Testis (tissue), 5 donors: ENCODE measurements around the gene PSMD9. TPM values are rescaled to one million over a fixed set of nuclear protein-coding genes. Genes with fewer than 3 reads are reported as not detected.

Experiments
- DNase-seq: peaks from one replicate; pipeline ENCODE4 v3.0.0-alpha.2; 2019
- H3K27ac ChIP-seq, 2 donors: fragments of 200-600 bp; sonication (generic); one replicate each; pipeline ENCODE4 v1.5.1; 2019
- H3K27me3 ChIP-seq: fragments of 200-600 bp; sonication (generic); one replicate; pipeline ENCODE4 v1.5.1; 2019
- H3K36me3 ChIP-seq: fragments of 200-600 bp; sonication (generic); one replicate; pipeline ENCODE4 v1.5.1; 2017; ENCODE audit warnings: low read depth; ENCODE audit errors: missing control alignments
- H3K4me1 ChIP-seq: fragments of 200-600 bp; sonication (generic); one replicate; pipeline ENCODE4 v1.5.1; 2019
- H3K4me3 ChIP-seq, 2 donors: fragments of 200-600 bp; sonication (generic); one replicate each; pipeline ENCODE4 v1.5.1; 2017 to 2019
- H3K9me3 ChIP-seq: fragments of 200-600 bp; sonication (generic); one replicate; pipeline ENCODE4 v1.5.1; 2017
- CTCF ChIP-seq, 3 experiments: fragments of 450-650 bp in 2 of 3; fragments of 200-600 bp in 1 of 3; sonication (generic) in 1 of 3; IDR thresholded peaks; one replicate each; pipeline ENCODE4 v1.5.1; 2016 to 2019; ENCODE audit warnings: antibody characterized with exemption in 3 of 3, mild to moderate bottlenecking in 2 of 3, moderate library complexity in 1 of 3
- POLR2A ChIP-seq: fragments of 450-650 bp; IDR thresholded peaks from one replicate; pipeline ENCODE4 v1.6.1; 2017; ENCODE audit warnings: antibody characterized with exemption, mild to moderate bottlenecking, moderate library complexity
- WGBS, 2 donors: methylation state at CpG; one replicate each; pipeline ENCODE4 v1.1.5; 2018; 5-methylcytosine and 5-hydroxymethylcytosine counted together
- intact Hi-C: fragments of 100-400 bp; cut with DNase I; formaldehyde crosslinking; loops from one replicate; pipeline ENCODE4 v1.15.1; 2023; ENCODE audit warnings: low total_unique reads
- long read RNA-seq, 2 donors: transcript quantifications; one replicate each; lab custom pipeline, GENCODE V29; 2026
- polyA plus RNA-seq: library from polyadenylated mRNA; stranded (reverse); fragments of 350-450 nt; fragmentation: Illumina TruSeq; extraction: RNeasy Lipid Tissue Mini Kit (QIAGEN cat#74804); gene quantifications from one replicate; pipeline ENCODE4 v1.2.3, GENCODE V29; 2014; ENCODE audit warnings: low read depth, low replicate concordance; ENCODE audit not compliant: insufficient read depth
- total RNA-seq, 2 donors: library from RNA; depleted of rRNA; stranded (reverse); fragments of >200 nt; gene quantifications; one replicate each; pipeline ENCODE4 v1.2.3, GENCODE V29; 2016

PSMD9 gene
- 10 to 100 TPM; 51.3 to 80.9 TPM for total RNA-seq
- polyA plus RNA-seq, result 60.7 TPM
- long read RNA-seq, donor 1, transcript PSMD9-202 (2 exons, 2,087 nt), result minor isoform, 5 of 66 reads
- long read RNA-seq, donor 1, transcript PSMD9-207 (6 exons, 2,784 nt), result major isoform, 38 of 66 reads
- long read RNA-seq, donor 1, partial matches to known transcripts, result 14 of 66 reads
- long read RNA-seq, donor 1, other reads (novel, unspliced or antisense), result 0 of 66 reads
- long read RNA-seq, donor 2, transcript PSMD9-207 (6 exons, 2,784 nt), result major isoform, 24 of 43 reads
- long read RNA-seq, donor 2, partial matches to known transcripts, result 12 of 43 reads
- long read RNA-seq, donor 2, other reads (novel, unspliced or antisense), result 0 of 43 reads

GRCh38 chr12:121888478-121889273 lies at the start of gene PSMD9:
Gene PSMD9 (plus strand): TSS chr12:121888790. CDS start chr12:121888857, 67 bp downstream.
- Histone ChIP-seq H3K36me3 (no peaks in the 10 kb centered on the region), H3K27ac (peak within 1 kb of the TSS; percentile 77 to 93), H3K9me3 (no peaks in the 10 kb centered on the region), H3K27me3 (no peaks in the 10 kb centered on the region), H3K4me3 (peak within 1 kb of the TSS; percentile 71 to 84), H3K4me1 (peaks cover 11% of the 10 kb centered on the region)
- intact Hi-C loops, result no loop called here
- peak; percentile 98 for DNase-seq
- whole genome bisulfite sequencing, 2 donors, result 0 to 1% methylated on average over 26 to 54 of the region's 67 CpGs
- TF ChIP-seq POLR2A (no peak), CTCF (IDR thresholded peaks at IDR 0.05) (peak; percentile 37 to 60 (median 40))

GRCh38 chr12:121839106-121839992 lies 49.2 kb upstream of the PSMD9 start:
- no peaks in the 10 kb centered on the region for H3K27me3 ChIP-seq
- H3K4me3 ChIP-seq, result peak overlapping the region; percentile 33 to 42
- WGBS, 2 donors, result 10 to 11% methylated on average over 51 to 53 of the region's 53 CpGs
- peaks cover 6% of the 10 kb centered on the region for H3K4me1 ChIP-seq
- no peaks in the 10 kb centered on the region for H3K9me3 ChIP-seq
- peak; percentile 100 for DNase-seq
- H3K36me3 ChIP-seq, result no peaks in the 10 kb centered on the region
- peak in 2 of 3 experiments; percentile 29 to 32 for TF ChIP-seq CTCF (IDR thresholded peaks at IDR 0.05)
- TF ChIP-seq POLR2A, result no peak
- intact Hi-C loops, result no loop called here
- peak overlapping the region in 1 of 2 donors; percentile 28 for H3K27ac ChIP-seq

- peak overlapping the region in 1 of 2 donors; percentile 28 for H3K27ac ChIP-seq
- intact Hi-C loops, result no loop called here
- no peak for DNase-seq
- H3K27me3 ChIP-seq, result no peaks in the 10 kb centered on the region
- H3K4me3 ChIP-seq, result peak overlapping the region; percentile 33 to 42
- TF ChIP-seq CTCF (IDR thresholded peaks at IDR 0.05), result no peak
- TF ChIP-seq POLR2A, result no peak
- WGBS, 2 donors, result 32 to 54% methylated on average over 24 of the region's 24 CpGs
- H3K4me1 ChIP-seq, result peaks cover 6% of the 10 kb centered on the region
- no peaks in the 10 kb centered on the region for H3K9me3 ChIP-seq
- no peaks in the 10 kb centered on the region for H3K36me3 ChIP-seq
These were observed 48.4 kb upstream of the PSMD9 start for GRCh38 chr12:121839993-121840761.
